SK-N-SH (cell line): Measurements from ENCODE around the gene TUBB2B. TPM values are rescaled to one million over a fixed set of nuclear protein-coding genes. Genes with fewer than 3 reads are reported as not detected.

ENCODE experiments used
- CTCF ChIA-PET: fragments of 300-600, 350-600 bp; formaldehyde crosslinking; extraction: SDS; loops from one replicate; lab custom pipeline; 2021; lab: Yijun Ruan, JAX
- POLR2A ChIA-PET: fragments of 350-600 bp; sonication (Branson Sonifier 250); formaldehyde crosslinking; extraction: SDS; loops from one replicate; lab custom pipeline; 2020; ENCODE audit warnings: antibody characterized with exemption, inconsistent platforms; lab: Yijun Ruan, JAX
- DNase-seq: peaks from one replicate; pipeline ENCODE4 v3.0.0; 2012
- H2AFZ ChIP-seq: fragments of 200-600 bp; sonication (generic); 2 replicates; pipeline ENCODE4 v1.8.1; 2016; ENCODE audit warnings: antibody characterized with exemption, mild to moderate bottlenecking, low read depth
- H3F3A ChIP-seq: fragments of 200-600 bp; sonication (generic); replicated peaks from 2 replicates; pipeline ENCODE3; 2016; ENCODE audit warnings: antibody characterized with exemption, mild to moderate bottlenecking; ENCODE audit not compliant: insufficient read depth
- H3K27ac ChIP-seq, 2 experiments: fragments of 200-500 bp in 1 of 2; fragments of 200-600 bp in 1 of 2; sonication (Bioruptor generic) in 1 of 2; sonication (generic), shearing (Covaris generic) in 1 of 2; 2 replicates each; pipeline versions ENCODE4 v1.5.1 to v1.6.1; 2014 to 2016; ENCODE audit warnings: low read depth in 2 of 2, inconsistent platforms in 1 of 2, low read length in 1 of 2, mild to moderate bottlenecking in 1 of 2, mixed read lengths in 1 of 2
- H3K27me3 ChIP-seq: fragments of 200-600 bp; sonication (generic), shearing (Covaris generic); 2 replicates; pipeline ENCODE4 v1.6.1; 2016; ENCODE audit warnings: mixed run types; ENCODE audit not compliant: insufficient read depth
- H3K36me3 ChIP-seq, 2 experiments: fragments of 200-500 bp in 1 of 2; fragments of 200-600 bp in 1 of 2; sonication (Bioruptor generic) in 1 of 2; sonication (generic) in 1 of 2; replicated peaks in 1 of 2; 2 replicates each; pipeline versions ENCODE3 to v1.5.1; 2014 to 2016; ENCODE audit warnings: low read length in 1 of 2, mild to moderate bottlenecking in 1 of 2; ENCODE audit not compliant: insufficient read depth in 2 of 2, control insufficient read depth in 1 of 2
- H3K4me1 ChIP-seq, 2 experiments: fragments of 200-500 bp in 1 of 2; fragments of 200-600 bp in 1 of 2; sonication (Bioruptor generic) in 1 of 2; sonication (generic), shearing (Covaris generic) in 1 of 2; 2 replicates each; pipeline versions ENCODE4 v1.5.1 to v1.6.1; 2014 to 2016; ENCODE audit warnings: low read depth in 1 of 2, low read length in 1 of 2, mixed run types in 1 of 2; ENCODE audit not compliant: insufficient read depth in 2 of 2, control insufficient read depth in 1 of 2
- H3K4me2 ChIP-seq: fragments of 200-600 bp; sonication (generic), shearing (Covaris generic); 2 replicates; pipeline ENCODE4 v1.6.1; 2017; ENCODE audit warnings: mixed run types
- H3K4me3 ChIP-seq, 2 experiments: fragments of 200-500 bp in 1 of 2; fragments of 200-600 bp in 1 of 2; sonication (Bioruptor generic) in 1 of 2; sonication (generic), shearing (Covaris generic) in 1 of 2; 2 replicates each; pipeline versions ENCODE4 v1.5.1 to v1.8.1; 2014 to 2016; ENCODE audit warnings: low read depth in 2 of 2, inconsistent platforms in 1 of 2, low read length in 1 of 2, mild to moderate bottlenecking in 1 of 2, mixed read lengths in 1 of 2, moderate library complexity in 1 of 2
- H3K79me2 ChIP-seq: fragments of 200-600 bp; sonication (generic); 2 replicates; pipeline ENCODE4 v1.8.1; 2017; ENCODE audit warnings: mild to moderate bottlenecking; ENCODE audit not compliant: insufficient read depth
- H3K9ac ChIP-seq: fragments of 200-600 bp; sonication (generic); 2 replicates; pipeline ENCODE4 v1.6.1; 2017; ENCODE audit warnings: mixed run types
- H3K9me2 ChIP-seq: fragments of 200-600 bp; sonication (generic); 2 replicates; pipeline ENCODE4 v1.6.1; 2017; ENCODE audit warnings: mixed run types
- H3K9me3 ChIP-seq: fragments of 200-600 bp; sonication (generic); 2 replicates; pipeline ENCODE4 v1.6.1; 2017; ENCODE audit warnings: mixed run types, mild to moderate bottlenecking, moderate library complexity
- H4K20me1 ChIP-seq: fragments of 200-600 bp; sonication (generic); 2 replicates; pipeline ENCODE4 v1.6.1; 2017; ENCODE audit warnings: mild to moderate bottlenecking, mixed run types; ENCODE audit not compliant: insufficient read depth
- CHD2 ChIP-seq: fragments of 150-350 bp; IDR thresholded peaks from 2 replicates; pipeline ENCODE4 v1.6.1; 2018; ENCODE audit warnings: low read length; ENCODE audit not compliant: partially characterized antibody
- ELF1 ChIP-seq: IDR thresholded peaks from 2 replicates; pipeline ENCODE4 v1.4.0; 2012
- FOXJ3 ChIP-seq: sonication (generic); formaldehyde crosslinking; IDR thresholded peaks from 2 replicates; pipeline ENCODE4 v1.5.1; 2020; ENCODE audit warnings: mild to moderate bottlenecking, missing genetic modification reagents
- GABPA ChIP-seq: IDR thresholded peaks from 2 replicates; pipeline ENCODE4 v1.4.0; 2012; ENCODE audit warnings: low read depth, mild to moderate bottlenecking
- IRF3 ChIP-seq: fragments of 150-350 bp; IDR thresholded peaks from 2 replicates; pipeline ENCODE4 v1.6.1; 2016; ENCODE audit warnings: mild to moderate bottlenecking, low read depth, low read length
- MAX ChIP-seq: IDR thresholded peaks from 2 replicates; pipeline ENCODE4 v1.4.0; 2012; ENCODE audit warnings: low read depth
- MEF2A ChIP-seq: IDR thresholded peaks from 2 replicates; pipeline ENCODE4 v1.4.0; 2012; ENCODE audit warnings: low read depth, borderline replicate concordance
- MXI1 ChIP-seq: IDR thresholded peaks from 2 replicates; pipeline ENCODE4 v1.6.1; 2012; ENCODE audit warnings: mild to moderate bottlenecking, low read depth, low read length, improper control_type of control experiment
- NFIC ChIP-seq: IDR thresholded peaks from 2 replicates; pipeline ENCODE4 v1.4.0; 2012; ENCODE audit warnings: borderline replicate concordance
- PBX3 ChIP-seq: IDR thresholded peaks from 2 replicates; pipeline ENCODE4; 2012
- RAD21 ChIP-seq: IDR thresholded peaks from 2 replicates; pipeline ENCODE4 v1.6.1; 2012; ENCODE audit warnings: mild to moderate bottlenecking, low read length
- RCOR1 ChIP-seq: fragments of 150-350 bp; IDR thresholded peaks from 2 replicates; pipeline ENCODE4 v1.6.1; 2017; ENCODE audit warnings: antibody characterized with exemption, low read length
- TAF1 ChIP-seq: IDR thresholded peaks from 2 replicates; pipeline ENCODE4 v1.6.1; 2012; ENCODE audit warnings: low read depth, mild to moderate bottlenecking, low read length, moderate library complexity, borderline replicate concordance
- TCF12 ChIP-seq: IDR thresholded peaks from 2 replicates; pipeline ENCODE4 v1.4.0; 2012
- TEAD4 ChIP-seq: IDR thresholded peaks from 2 replicates; pipeline ENCODE4 v1.4.0; 2012; ENCODE audit warnings: mild to moderate bottlenecking, borderline replicate concordance; ENCODE audit not compliant: insufficient read depth
- YY1 ChIP-seq: IDR thresholded peaks from 2 replicates; pipeline ENCODE4 v1.4.0; 2012; ENCODE audit warnings: low read depth, mild to moderate bottlenecking
- WGBS: methylation state at CpG from one replicate; pipeline ENCODE4 v1.1.6; 2017; ENCODE audit warnings: low lambda C conversion rate; 5-methylcytosine and 5-hydroxymethylcytosine counted together
- polyA plus RNA-seq, 3 experiments: library from polyadenylated mRNA; depleted of rRNA; stranded (reverse); fragments of >200 nt; gene quantifications; 2 replicates each; pipeline ENCODE4 v1.2.3, GENCODE V29; 2012

TUBB2B gene
- polyA plus RNA-seq, 1 of the 3 experiments (the other 2 are of a cell fraction): 162 TPM

- Histone ChIP-seq H3K27me3 (peaks cover 15% of the 10 kb centered on the region; the same call in 1 of the 2 replicates), H3K4me2 (peak overlapping the region; percentile 94), H3K4me3 (peak overlapping the region; percentile 84 to 86), H3F3A (peaks cover 20% of the 10 kb centered on the region), H2AFZ (no peak overlapping the region), H3K9ac (peak overlapping the region; percentile 93; the same call in 1 of the 2 replicates), H3K79me2 (peaks cover 16% of the 10 kb centered on the region; the same call in 1 of the 2 replicates), H3K36me3 (no peaks in the 10 kb centered on the region), H4K20me1 (peaks cover 13% of the 10 kb centered on the region), H3K4me1 (peaks cover 11 to 17% of the 10 kb centered on the region in 2 experiments; a peak in 3 of 4 replicates), H3K9me2 (no peaks in the 10 kb centered on the region), H3K9me3 (no peaks in the 10 kb centered on the region), H3K27ac (peak overlapping the region; percentile 90 to 97; a peak in 3 of 4 replicates)
- WGBS: 21% methylated on average over 11 of the region's 28 CpGs
- peak; percentile 50 for DNase-seq
- POLR2A ChIA-PET: interaction anchor here (0.8 to 5.1 kb wide), 9 partner anchors 9 to 111 kb away, joined by 3 to 88 read pairs (median 6); partner anchors contain the start of genes BPHL, PSMG4 and TUBB2A
- CTCF ChIA-PET: interaction anchor here (0.6 to 9.6 kb wide), 9 partner anchors 8 to 89 kb away, joined by 3 to 63 read pairs (median 3); partner anchors contain the start of genes PSMG4 and TUBB2A
- TF ChIP-seq RCOR1: no peak
- peak; percentile 58 for TF ChIP-seq PBX3
- no peak for TF ChIP-seq TAF1
- TF ChIP-seq TEAD4: no peak
- TF ChIP-seq CHD2: peak; percentile 8
- TF ChIP-seq GABPA: peak; percentile 24; the same call in 1 of the 2 replicates
- TF ChIP-seq IRF3: no peak
- TF ChIP-seq NFIC: peak; percentile 53; the same call in 1 of the 2 replicates
- TF ChIP-seq YY1: 0 out of 2 replicates have a peak, but pooled peaks have one; percentile 24
- peak; percentile 47; the same call in 1 of the 2 replicates for TF ChIP-seq MAX
Observed at GRCh38 chr6:3229566-3230178, 2.2 kb upstream of the TUBB2B start.

GRCh38 chr6:3228771-3229565 is 1.5 kb upstream of the TUBB2B start:
- CTCF ChIA-PET: interaction anchor here (0.6 to 9.6 kb wide), 11 partner anchors 9 to 89 kb away, joined by 3 to 63 read pairs (median 3); partner anchors contain the start of genes PSMG4 and TUBB2A
- TF ChIP-seq FOXJ3 (CRISPR knock-in tag) (0 out of 2 replicates have a peak, but pooled peaks have one; percentile 29), MEF2A (no peak), MXI1 (0 out of 2 replicates have a peak, but pooled peaks have one; percentile 51), RAD21 (no peak), ELF1 (no peak), MAX (peak; percentile 31; the same call in 1 of the 2 replicates), TCF12 (no peak; the same call in 1 of the 2 replicates)
- POLR2A ChIA-PET: interaction anchor here (0.8 to 5.1 kb wide), 10 partner anchors 10 to 110 kb away, joined by 3 to 88 read pairs (median 8); partner anchors contain the start of genes BPHL, PSMG4 and TUBB2A
- Histone ChIP-seq H3K36me3 (peaks cover 0 to 5% of the 10 kb centered on the region in 2 experiments), H3K9ac (0 out of 2 replicates have a peak overlapping the region, but pooled peaks have one; percentile 10), H2AFZ (no peak overlapping the region), H3K27ac (peak overlapping the region in 1 of 2 experiments; percentile 97; a peak in 2 of 4 replicates), H4K20me1 (peaks cover 13% of the 10 kb centered on the region), H3K9me3 (no peaks in the 10 kb centered on the region), H3K79me2 (peaks cover 16% of the 10 kb centered on the region; the same call in 1 of the 2 replicates), H3K4me2 (peak overlapping the region; percentile 94), H3F3A (peaks cover 22% of the 10 kb centered on the region), H3K4me3 (peak overlapping the region; percentile 84 to 86), H3K27me3 (peaks cover 15% of the 10 kb centered on the region; the same call in 1 of the 2 replicates), H3K4me1 (peaks cover 11 to 17% of the 10 kb centered on the region in 2 experiments; a peak in 3 of 4 replicates), H3K9me2 (no peaks in the 10 kb centered on the region)
- WGBS: 11% methylated on average over 61 of the region's 62 CpGs
- DNase-seq: no peak
